Measurements from ENCODE around the gene FBXW2. TPM values are rescaled to one million over a fixed set of nuclear protein-coding genes. Genes with fewer than 3 reads are reported as not detected.

FBXW2 gene
- total and polyA plus RNA-seq, 12 donors: 9.2 to 86.8 (median 48.0) TPM

GRCh38 chr9:120707170-120707569 is 86.0 kb downstream of the FBXW2 start:
- 91 to 94% (median 92%) methylated on average over 2 of the region's 2 CpGs for WGBS, 4 donors

More at GRCh38 chr9:120707170-120707569, 86.0 kb downstream of the FBXW2 start:
- no peak overlapping the region for H3K27ac ChIP-seq
- peaks cover 9 to 45% of the 10 kb centered on the region in 2 donors for H3K4me1 ChIP-seq (replicated peaks in 1 of 2)
- no peak overlapping the region for H3K4me3 ChIP-seq
- no peak for TF ChIP-seq POLR2A (IDR thresholded peaks at IDR 0.05)
- no peak for TF ChIP-seq CTCF (IDR thresholded peaks at IDR 0.05)
- H3K27me3 ChIP-seq: no peaks in the 10 kb centered on the region
- intact Hi-C loops (cut with DNase I): no loop called here
- DNase-seq: no peak
- H3K9me3 ChIP-seq (replicated peaks in 1 of 3): no peaks in the 10 kb centered on the region
- no peaks in the 10 kb centered on the region for H3K36me3 ChIP-seq (replicated peaks in 1 of 2)

Other genes with a start within 250 kb of the FBXW2 start
- 10 to 100 TPM; 28.7 to 60.7 (median 43.1) TPM for gene CDK5RAP2, start 213.2 kb downstream of the FBXW2 start, total RNA-seq
- gene CDK5RAP2, start 213.2 kb downstream of the FBXW2 start, polyA plus RNA-seq: 10 to 100 TPM; 26.0 to 41.9 (median 40.8) TPM
- 10 to 100 TPM; 10.3 to 28.5 (median 21.3) TPM for gene MEGF9, start 78.9 kb downstream of the FBXW2 start, total RNA-seq
- 10 to 100 TPM in 1 of 3 donors, 1 to 10 TPM in 2; 3.9 to 22.4 (median 4.3) TPM for gene MEGF9, start 78.9 kb downstream of the FBXW2 start, polyA plus RNA-seq
- gene PSMD5, start 49.5 kb upstream of the FBXW2 start, total RNA-seq: 10 to 100 TPM; 29.3 to 78.8 (median 47.5) TPM
- gene PSMD5, start 49.5 kb upstream of the FBXW2 start, polyA plus RNA-seq: 10 to 100 TPM; 15.6 to 57.1 (median 16.1) TPM
- gene PHF19, start 83.8 kb upstream of the FBXW2 start, total RNA-seq: 10 to 100 TPM; 17.2 to 61.8 (median 26.6) TPM
- gene PHF19, start 83.8 kb upstream of the FBXW2 start, polyA plus RNA-seq: 10 to 100 TPM; 13.6 to 39.7 (median 29.7) TPM
- 10 to 100 TPM in 2 of 9 donors, 1 to 10 TPM in 7; 1.6 to 11.7 (median 6.7) TPM for gene TRAF1, start 133.4 kb upstream of the FBXW2 start, total RNA-seq
- gene TRAF1, start 133.4 kb upstream of the FBXW2 start, polyA plus RNA-seq: 10 to 100 TPM in 2 of 3 donors, 1 to 10 TPM in 1; 2.4 to 42.7 (median 30.3) TPM

Measured in adrenal gland (tissue), 12 donors.